Adrenal gland (tissue), 5 donors: ENCODE measurements around the gene OPCML.

ENCODE experiments used
- CTCF ChIP-seq, 6 experiments: fragments of 450-650 bp in 4 of 6; fragments of 200-600 bp in 2 of 6; sonication (generic) in 1 of 6; IDR thresholded peaks; 1 replicate in 5 of 6; 2 replicates in 1 of 6; pipeline versions ENCODE4 v1.5.1 to v1.8.0; 2016 to 2021; ENCODE audit warnings: antibody characterized with exemption in 6 of 6, mild to moderate bottlenecking in 2 of 6, moderate library complexity in 1 of 6
- POLR2A ChIP-seq, 2 donors: fragments of 450-650 bp; IDR thresholded peaks; one replicate each; pipeline ENCODE4 v1.6.1; 2017; ENCODE audit warnings: antibody characterized with exemption in 2 of 2, mild to moderate bottlenecking in 2 of 2, moderate library complexity in 1 of 2
- donor health status: DM: no; HTN: no; CAD: no.

DNA sequence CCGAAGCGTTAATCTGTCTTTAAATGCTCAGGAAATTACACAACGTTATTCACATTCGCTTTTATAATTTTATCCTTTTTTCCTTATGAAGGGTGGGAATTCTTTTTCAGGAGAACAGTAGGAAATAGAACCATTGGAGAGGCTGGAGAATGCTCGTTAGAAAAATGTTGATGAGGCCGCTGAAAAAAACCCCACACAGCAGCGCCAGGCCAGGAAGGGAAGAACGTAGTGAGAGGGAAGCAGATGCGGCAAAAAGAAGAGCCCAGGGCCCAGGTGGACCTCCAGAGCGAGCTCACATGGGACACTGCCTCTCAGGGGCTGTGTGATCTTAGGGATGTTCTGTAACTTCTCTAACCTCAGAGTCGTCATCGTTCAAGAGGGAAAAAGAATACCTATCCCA lies 691.6 kb downstream of the OPCML start:
- TF ChIP-seq CTCF (IDR thresholded peaks at IDR 0.05) (no peak), POLR2A (IDR thresholded peaks at IDR 0.05) (no peak)
